ENCODE measurements around the gene DNAJB12.
"Not testable (repeated sequence)": the region's sequence is repeated elsewhere in the genome, so short reads cannot be mapped to it uniquely, and the experiment has no call there.

DNAJB12 gene

GRCh38 chr10:72330069-72330426 is 24.7 kb downstream of the DNAJB12 start:
- DNase-seq, result no peak

DNA sequence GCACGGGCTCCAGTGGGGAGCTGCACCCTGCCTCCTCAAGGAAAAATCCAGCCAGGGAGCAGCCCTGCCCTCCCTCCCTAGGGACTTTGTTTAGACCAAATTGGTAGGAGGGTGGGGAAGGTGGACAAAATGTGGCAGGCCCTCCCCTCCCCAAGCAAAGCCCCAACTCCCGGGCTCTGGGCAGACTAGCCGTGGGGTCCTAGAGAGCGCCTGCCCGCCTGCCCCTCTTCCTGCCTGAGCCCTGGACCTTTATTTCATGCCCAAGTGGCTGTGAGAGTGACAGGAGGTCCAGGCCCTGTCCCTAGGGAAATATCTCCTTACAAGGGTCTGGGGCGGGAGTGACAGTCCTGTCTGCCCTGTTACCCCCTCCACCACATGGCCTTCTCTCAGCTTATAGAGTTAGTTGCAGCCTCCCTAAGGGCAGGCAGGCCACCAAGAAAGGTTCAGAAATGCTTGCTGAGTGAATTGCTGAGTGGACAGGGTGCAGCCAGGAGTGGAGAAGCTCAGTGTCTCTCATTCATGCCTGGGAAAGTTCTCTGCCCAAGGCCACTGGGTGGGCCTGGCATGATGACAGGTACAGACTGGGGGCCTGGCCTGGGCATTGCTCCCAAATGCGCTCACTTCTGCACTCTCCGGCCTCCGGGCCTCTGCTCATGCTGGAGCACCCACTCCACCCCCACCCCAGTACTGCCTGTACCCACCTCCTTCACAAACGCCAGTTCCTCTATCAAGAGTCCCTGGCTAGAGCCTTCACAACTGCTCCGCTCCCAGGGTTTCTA is 25.2 kb downstream of the DNAJB12 start:
- DNase-seq, result no peak

DNA sequence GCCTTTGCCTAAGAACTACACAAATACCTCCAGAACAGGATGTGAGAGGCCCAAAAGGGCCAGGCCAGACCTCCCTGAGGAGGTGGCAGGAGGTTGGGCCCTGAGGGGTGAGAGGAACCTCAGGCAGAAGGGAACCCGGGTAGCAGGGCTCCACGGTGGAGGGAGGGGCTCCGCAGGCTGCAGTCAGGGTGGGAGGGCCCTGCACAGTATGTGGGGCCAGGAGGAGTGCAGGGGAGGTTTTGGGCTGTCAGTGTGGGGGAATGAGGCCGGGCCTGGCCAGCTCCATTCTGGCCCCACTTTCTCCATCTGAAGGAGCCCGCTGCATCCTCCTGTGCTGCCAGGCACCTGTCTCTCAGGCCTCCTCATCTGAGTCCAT is 25.9 kb downstream of the DNAJB12 start:
- no peak for DNase-seq

DNA sequence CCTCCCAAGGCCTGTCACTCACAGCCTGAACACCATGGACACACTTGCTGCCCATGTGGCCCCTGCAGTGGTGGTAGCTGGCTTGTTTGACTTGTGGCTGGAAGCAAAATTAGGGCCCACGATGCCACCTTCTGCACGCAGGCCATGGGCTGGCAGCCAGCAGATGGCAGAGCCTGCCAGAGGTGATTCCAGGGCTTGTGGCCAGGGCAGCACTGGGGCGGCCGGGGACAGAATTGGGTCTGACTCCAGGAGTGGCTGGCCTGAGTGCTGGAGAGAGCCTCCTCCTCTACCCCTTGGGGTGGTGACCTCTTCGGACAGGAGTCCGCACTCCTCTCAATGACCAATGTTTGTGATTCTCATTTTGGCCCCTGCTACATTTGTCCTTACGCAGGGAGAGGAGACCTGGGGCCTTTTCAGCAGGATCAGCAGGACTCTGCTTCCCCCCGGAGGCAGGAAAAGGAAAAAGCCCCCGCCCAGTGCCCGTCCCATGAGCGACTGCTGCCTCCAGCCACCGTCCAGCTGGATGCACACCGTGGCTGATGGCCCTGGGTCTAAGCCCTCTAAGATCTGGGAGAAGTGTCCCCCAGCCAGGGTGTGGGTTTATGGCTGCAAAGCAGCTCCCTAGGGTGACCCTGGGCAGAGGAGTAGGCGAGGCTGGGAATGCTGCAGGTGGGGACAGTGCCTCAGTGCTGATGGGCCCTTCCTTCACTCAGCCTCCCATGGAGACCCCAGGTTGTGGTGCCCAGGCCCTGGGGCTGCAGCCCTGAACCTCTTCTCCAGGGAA is 26.5 kb downstream of the DNAJB12 start:
- no peak for DNase-seq

DNA sequence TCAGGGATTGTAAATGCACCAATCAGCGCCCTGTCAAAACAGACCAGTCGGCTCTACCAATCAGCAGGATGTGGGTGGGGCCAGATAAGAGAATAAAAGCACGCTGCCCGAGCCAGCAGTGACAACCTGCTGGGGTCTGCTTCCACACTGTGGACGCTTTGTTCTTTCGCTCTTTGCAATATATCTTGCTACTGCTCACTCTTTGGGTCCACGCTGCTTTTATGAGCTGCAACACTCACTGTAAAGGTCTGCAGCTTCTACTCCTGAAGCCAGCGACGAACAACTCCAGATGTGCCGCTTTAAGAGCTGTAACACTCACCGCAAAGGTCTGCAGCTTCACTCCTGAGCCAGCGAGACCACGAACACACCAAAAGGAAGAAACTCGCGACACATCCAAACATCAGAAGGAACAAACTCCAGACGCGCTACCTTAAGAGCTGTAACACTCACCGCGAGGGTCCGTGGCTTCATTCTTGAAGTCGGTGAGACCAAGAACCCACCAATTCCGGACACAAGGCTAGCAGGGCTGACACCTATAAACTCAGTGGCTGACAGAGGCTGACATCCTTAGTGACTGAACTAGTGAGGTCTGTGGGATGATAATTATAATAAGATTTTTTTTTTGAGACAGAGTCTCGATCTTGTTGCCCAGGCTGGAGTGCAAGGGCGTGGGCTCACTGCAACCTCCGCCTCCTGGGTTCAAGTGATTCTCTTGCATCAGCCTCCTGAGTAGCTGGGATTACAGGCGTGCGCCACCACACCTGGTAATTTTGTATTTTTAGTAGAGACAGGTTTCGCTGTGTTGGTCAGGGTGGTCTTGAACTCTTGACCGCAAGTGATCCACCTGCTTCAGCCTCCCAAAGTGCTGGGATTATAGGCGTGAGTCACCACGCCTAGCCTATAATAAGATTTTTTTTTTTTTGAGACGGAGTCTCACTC is 27.8 kb downstream of the DNAJB12 start:
- peak; percentile 24 for DNase-seq

DNA sequence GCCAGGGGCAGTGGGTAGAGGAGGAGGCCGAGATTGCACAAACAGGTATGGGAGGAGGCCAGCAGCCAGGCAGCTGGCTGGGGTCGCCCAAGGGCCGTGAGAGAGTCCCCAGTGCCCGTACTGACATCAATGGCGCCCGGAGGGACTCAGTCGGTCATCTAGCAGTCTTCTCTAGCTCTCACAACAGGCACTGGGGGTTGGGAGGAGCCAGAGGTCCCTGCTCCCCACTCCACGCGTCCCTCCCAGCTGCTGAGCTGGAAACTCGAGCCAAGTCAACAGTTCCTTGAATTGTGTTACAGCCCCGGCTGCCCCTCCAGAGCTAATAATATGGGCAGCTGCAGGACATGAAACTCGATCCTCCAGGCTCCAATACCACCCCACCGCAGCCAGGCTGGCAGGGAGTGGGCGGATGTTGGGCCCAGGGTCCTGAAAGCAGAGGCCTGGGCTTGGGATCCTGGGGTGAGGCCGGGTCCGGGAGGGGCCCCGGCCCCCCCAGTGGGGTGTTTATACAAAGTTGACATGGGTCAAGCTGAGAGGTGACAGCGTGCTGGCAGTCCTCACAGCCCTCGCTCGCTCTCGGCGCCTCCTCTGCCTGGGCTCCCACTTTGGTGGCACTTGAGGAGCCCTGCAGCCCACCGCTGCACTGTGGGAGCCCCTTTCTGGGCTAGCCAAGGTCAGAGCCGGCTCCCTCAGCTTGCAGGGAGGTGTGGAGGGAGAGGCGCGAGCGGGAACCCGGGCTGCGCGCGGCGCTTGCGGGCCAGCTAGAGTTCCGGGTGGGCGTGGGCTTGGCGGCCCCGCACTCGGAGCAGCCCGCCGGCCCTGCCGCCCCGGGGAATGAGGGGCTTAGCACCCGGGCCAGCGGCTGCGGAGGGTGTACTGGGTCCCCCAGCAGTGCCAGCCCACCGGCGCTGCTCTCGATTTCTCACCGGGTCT is 29.2 kb downstream of the DNAJB12 start:
- not testable (repeated sequence) for DNase-seq

DNA sequence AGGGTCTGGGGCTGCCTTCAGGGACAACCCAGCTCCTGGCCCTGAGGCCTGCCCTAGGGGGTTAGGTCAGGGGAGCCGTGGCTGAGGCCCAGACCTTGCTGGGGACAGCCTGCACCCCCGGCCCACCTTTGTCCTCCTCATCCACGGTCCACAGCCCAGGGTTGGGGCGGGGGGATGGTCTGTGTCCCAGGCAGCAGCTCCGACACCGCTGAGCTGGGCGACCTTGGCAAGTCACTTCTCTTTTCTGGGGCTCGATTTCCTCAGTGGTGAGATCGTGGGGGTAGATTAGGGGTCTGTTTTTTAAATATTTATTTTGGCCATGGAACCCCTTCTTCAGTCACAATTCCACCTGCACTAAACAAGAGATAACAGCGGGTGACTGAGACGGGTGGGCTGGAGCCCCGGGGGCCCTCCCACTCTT is 30.9 kb downstream of the DNAJB12 start:
- no peak for DNase-seq

DNA sequence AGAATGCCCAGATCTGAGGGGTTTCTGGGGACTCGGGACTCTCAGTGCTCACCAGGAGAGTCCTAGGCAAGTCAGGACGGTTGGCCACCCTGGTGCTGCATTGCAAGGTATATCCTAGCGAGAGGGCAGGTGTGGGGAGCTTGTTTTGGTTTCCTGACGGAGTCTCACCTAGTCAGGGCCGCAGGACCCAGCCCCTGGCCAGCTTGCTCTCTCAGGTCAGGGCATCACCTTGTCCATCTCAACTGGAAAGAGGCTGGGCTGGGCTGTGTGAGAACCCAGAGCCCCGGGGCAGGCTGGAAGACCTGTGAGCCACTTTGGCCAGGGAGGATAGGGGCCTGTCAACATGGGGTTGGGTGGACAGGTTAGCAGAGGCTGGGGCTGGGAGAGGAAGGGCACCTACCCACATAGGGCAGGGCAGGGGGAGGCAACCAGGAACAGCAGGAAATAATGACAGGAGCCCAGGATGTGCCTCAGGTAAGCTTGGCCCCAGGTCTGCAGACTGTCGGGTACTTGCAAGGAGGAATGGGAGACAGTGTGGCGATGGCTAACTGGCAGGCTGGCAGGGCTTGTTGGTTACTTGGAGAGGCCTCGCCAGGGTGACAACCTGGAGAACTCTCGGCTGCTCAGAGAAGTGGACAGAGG is 31.5 kb downstream of the DNAJB12 start:
- no peak for DNase-seq

- DNase-seq, result peak; percentile 52
Measured at GRCh38 chr10:72322280-72323058, 32.2 kb downstream of the DNAJB12 start.

- no peak for DNase-seq
Measured at GRCh38 chr10:72322030-72322279, 32.8 kb downstream of the DNAJB12 start.

GRCh38 chr10:72321248-72322029 is 33.3 kb downstream of the DNAJB12 start:
- DNase-seq, result no peak

DNA sequence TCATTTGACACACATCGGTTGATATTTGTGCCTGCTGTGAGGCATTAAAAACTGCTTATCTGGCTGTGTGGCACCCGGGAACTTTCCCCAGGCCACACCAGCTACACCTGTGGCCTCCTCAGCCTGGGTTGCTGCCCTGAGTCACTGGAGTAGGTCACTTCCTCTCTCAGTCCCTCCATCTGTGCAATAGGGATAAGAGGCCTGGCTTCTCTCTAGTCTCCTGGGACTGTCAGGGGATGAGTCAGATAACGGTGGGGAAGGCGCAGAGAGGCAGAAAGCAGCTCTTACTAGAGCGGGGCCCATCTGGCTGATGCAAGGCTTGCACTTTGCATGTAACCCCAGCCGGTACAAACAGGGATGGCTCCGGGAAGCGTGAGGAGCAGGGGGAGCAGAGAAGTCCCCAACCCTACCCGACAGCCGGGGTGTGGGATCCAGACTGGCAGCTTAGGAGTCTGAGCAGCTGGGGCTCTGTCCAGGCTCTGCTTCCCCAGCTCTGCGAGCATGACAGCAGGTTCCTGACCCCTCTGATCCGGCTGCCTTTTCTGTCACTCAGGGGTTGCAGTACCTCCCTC is 34.0 kb downstream of the DNAJB12 start:
- peak; percentile 58 for DNase-seq

DNA sequence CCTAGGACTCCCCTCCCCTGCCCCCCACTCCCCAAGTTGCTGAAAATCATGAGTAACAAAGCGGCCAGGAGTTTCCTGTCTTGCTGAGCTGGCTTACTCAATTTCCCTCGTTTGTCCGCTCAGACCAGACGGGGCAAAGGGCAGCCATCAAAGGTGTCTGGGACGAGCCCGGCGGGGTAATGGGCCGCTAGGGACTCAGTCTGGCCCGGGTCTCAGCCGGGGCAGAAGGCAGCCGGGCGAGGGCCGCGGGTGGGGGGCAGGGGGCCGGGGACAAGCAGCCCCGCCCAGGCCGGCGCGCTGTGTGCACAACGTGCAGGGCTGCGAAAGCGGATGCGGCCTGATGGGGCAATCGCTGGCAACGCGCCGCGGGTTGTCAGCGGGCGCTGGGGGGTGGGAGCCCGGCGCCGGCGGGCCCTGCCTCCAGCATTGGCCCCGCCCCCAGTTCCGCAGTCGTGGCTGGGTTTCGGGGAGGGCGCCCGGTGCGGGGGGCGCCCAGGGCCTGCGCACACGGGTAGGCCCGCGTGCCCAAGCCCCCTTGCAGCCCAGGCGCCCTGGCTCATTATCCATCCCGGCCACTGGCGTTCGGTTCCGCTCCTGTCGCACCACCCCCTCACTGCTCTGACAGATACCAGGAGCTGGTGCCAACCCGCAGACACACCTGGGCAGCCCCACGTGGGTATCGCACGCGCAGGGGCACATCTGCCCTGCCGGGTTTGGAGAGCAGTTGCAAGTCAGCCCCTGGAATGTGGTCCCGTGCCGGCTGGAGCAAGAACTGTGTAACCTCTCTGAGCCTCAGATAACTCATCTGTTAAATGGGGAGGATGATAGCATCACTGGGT is 35.1 kb downstream of the DNAJB12 start:
- peak; percentile 79 for DNase-seq

GRCh38 chr10:72318418-72319262 is 36.1 kb downstream of the DNAJB12 start:
- DNase-seq, result no peak

GRCh38 chr10:72316748-72317435 is 37.8 kb downstream of the DNAJB12 start:
- DNase-seq, result peak; percentile 42

DNA sequence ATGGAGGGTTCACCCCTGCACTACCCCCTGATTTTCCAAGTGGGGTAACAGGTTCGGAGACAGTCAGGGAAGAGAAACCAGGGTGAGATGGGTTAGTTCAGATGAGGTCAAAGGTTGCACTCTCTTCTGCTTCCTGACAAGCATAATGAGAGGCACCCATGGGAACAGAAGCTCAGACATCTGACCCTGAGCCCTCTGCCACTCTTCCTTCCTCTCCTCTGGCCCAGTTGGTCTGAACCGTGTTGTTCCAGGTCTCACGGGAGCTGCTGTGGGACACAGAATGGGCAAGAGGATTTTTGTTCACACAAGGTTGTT is 38.4 kb downstream of the DNAJB12 start:
- no peak for DNase-seq

Data from effector CD4-positive, alpha-beta T cell (primary cell).